H9 (cell line): ENCODE results near the gene NME2. TPM values are rescaled to one million over a fixed set of nuclear protein-coding genes. Genes with fewer than 3 reads are reported as not detected.

Experiments
- DNase-seq: peaks from one replicate; pipeline ENCODE4 v3.0.0-alpha.2; 2017
- H2AFZ ChIP-seq: one replicate; pipeline ENCODE4 v1.6.1; 2013; ENCODE audit warnings: mild to moderate bottlenecking, low read length, control low read depth, moderate library complexity
- H2AK5ac ChIP-seq: 2 replicates; pipeline ENCODE4 v1.6.1; 2013; ENCODE audit warnings: low read length, control low read depth, mixed read lengths; ENCODE audit not compliant: insufficient read length
- H2BK120ac ChIP-seq: one replicate; pipeline ENCODE4 v1.6.1; 2013; ENCODE audit warnings: low read depth, mild to moderate bottlenecking, low read length, control low read depth, inconsistent platforms; ENCODE audit not compliant: poor library complexity, severe bottlenecking
- H2BK12ac ChIP-seq: 2 replicates; pipeline ENCODE4 v1.6.1; 2013; ENCODE audit warnings: low read length, control low read depth, mixed read lengths, low read depth; ENCODE audit not compliant: insufficient read length
- H2BK15ac ChIP-seq: 2 replicates; pipeline ENCODE4 v1.6.1; 2013; ENCODE audit warnings: low read depth, low read length, control low read depth
- H2BK20ac ChIP-seq: one replicate; pipeline ENCODE4 v1.6.1; 2013; ENCODE audit warnings: low read depth, mild to moderate bottlenecking, low read length, control low read depth, inconsistent platforms; ENCODE audit not compliant: poor library complexity, severe bottlenecking
- H2BK5ac ChIP-seq: 2 replicates; pipeline ENCODE4 v1.6.1; 2013; ENCODE audit warnings: low read length, control low read depth, mixed read lengths; ENCODE audit not compliant: insufficient read length
- H3K14ac ChIP-seq: 2 replicates; pipeline ENCODE4 v1.6.1; 2013; ENCODE audit warnings: low read length, control low read depth; ENCODE audit not compliant: insufficient read depth
- H3K18ac ChIP-seq: 2 replicates; pipeline ENCODE4 v1.6.1; 2013; ENCODE audit warnings: low read depth, mild to moderate bottlenecking, mixed read lengths, low read length, control low read depth; ENCODE audit not compliant: insufficient read length
- H3K23ac ChIP-seq: 2 replicates; pipeline ENCODE4 v1.6.1; 2013; ENCODE audit warnings: low read length, control low read depth, mixed read lengths, low read depth; ENCODE audit not compliant: insufficient read length
- H3K23me2 ChIP-seq: 2 replicates; pipeline ENCODE4 v1.6.1; 2013; ENCODE audit warnings: low read depth, mild to moderate bottlenecking, mixed read lengths, low read length, control low read depth; ENCODE audit not compliant: insufficient read length, poor library complexity, severe bottlenecking
- H3K27ac ChIP-seq: 2 replicates; pipeline ENCODE4 v1.5.1; 2013; ENCODE audit warnings: low read length, control low read depth, mixed read lengths, low read depth; ENCODE audit not compliant: insufficient read length
- H3K27me3 ChIP-seq: 2 replicates; pipeline ENCODE4 v1.6.1; 2013; ENCODE audit warnings: low read length, control low read depth, inconsistent platforms; ENCODE audit not compliant: insufficient read depth
- H3K4ac ChIP-seq: 2 replicates; pipeline ENCODE4 v1.6.1; 2013; ENCODE audit warnings: low read depth, mild to moderate bottlenecking, control low read depth, inconsistent platforms, low read length, moderate library complexity
- H3K4me1 ChIP-seq: 2 replicates; pipeline ENCODE4 v1.6.1; 2013; ENCODE audit warnings: low read length, control low read depth, inconsistent platforms; ENCODE audit not compliant: insufficient read depth
- H3K4me2 ChIP-seq: 2 replicates; pipeline ENCODE4 v1.6.1; 2013; ENCODE audit warnings: low read length, control low read depth, mixed read lengths; ENCODE audit not compliant: insufficient read length, insufficient read depth
- H3K56ac ChIP-seq: 2 replicates; pipeline ENCODE4 v1.6.1; 2013; ENCODE audit warnings: low read depth, mild to moderate bottlenecking, mixed read lengths, low read length, control low read depth; ENCODE audit not compliant: insufficient read length
- H3K79me1 ChIP-seq: 2 replicates; pipeline ENCODE4 v1.6.1; 2013; ENCODE audit warnings: low read depth, mild to moderate bottlenecking, moderate library complexity, low read length, control low read depth, inconsistent platforms; ENCODE audit not compliant: insufficient read depth, poor library complexity, severe bottlenecking
- H3K79me2 ChIP-seq: 2 replicates; pipeline ENCODE4 v1.6.1; 2013; ENCODE audit warnings: low read length, control low read depth, inconsistent platforms; ENCODE audit not compliant: insufficient read depth
- H3K9ac ChIP-seq: 2 replicates; pipeline ENCODE4 v1.6.1; 2013; ENCODE audit warnings: low read length, control low read depth, mixed read lengths; ENCODE audit not compliant: insufficient read length; ENCODE audit errors: extremely low read depth
- H3K9me3 ChIP-seq: one replicate; pipeline ENCODE4 v1.6.1; 2013; ENCODE audit warnings: low read depth, low read length, inconsistent platforms; ENCODE audit not compliant: control insufficient read depth
- H3T11ph ChIP-seq: one replicate; pipeline ENCODE4 v1.6.1; 2013; ENCODE audit warnings: mild to moderate bottlenecking, low read length, control low read depth, inconsistent platforms
- H4K20me1 ChIP-seq: one replicate; pipeline ENCODE4 v1.6.1; 2013; ENCODE audit not compliant: control insufficient read depth, insufficient read length, insufficient read depth
- H4K5ac ChIP-seq: 2 replicates; pipeline ENCODE4 v1.6.1; 2013; ENCODE audit warnings: low read depth, mild to moderate bottlenecking, mixed read lengths, low read length, control low read depth; ENCODE audit not compliant: insufficient read length
- H4K8ac ChIP-seq: replicated peaks from 2 replicates; pipeline ENCODE4 v1.6.1; 2013; ENCODE audit warnings: low read length, control low read depth, mixed read lengths, low read depth; ENCODE audit not compliant: insufficient read length
- H4K91ac ChIP-seq: 2 replicates; pipeline ENCODE4 v1.6.1; 2013; ENCODE audit warnings: low read depth, mild to moderate bottlenecking, moderate library complexity, mixed read lengths, low read length, control low read depth; ENCODE audit not compliant: insufficient read length
- H3K27ac Mint-ChIP-seq, 3 experiments: 2 replicates in 2 of 3; 3 replicates in 1 of 3; pipeline ENCODE4 v1.8.0; 2020 to 2021; ENCODE audit warnings: mixed read lengths in 3 of 3, mild to moderate bottlenecking in 1 of 3, moderate library complexity in 1 of 3
- H3K27me3 Mint-ChIP-seq: 2 replicates; pipeline ENCODE4 v1.8.0; 2021; ENCODE audit warnings: low read depth, mild to moderate bottlenecking, moderate library complexity, mixed read lengths
- H3K36me3 Mint-ChIP-seq, 3 experiments: 2 replicates in 2 of 3; 3 replicates in 1 of 3; pipeline ENCODE4 v1.8.0; 2020 to 2021; ENCODE audit warnings: low read depth in 3 of 3, mixed read lengths in 3 of 3; ENCODE audit not compliant: insufficient read depth in 1 of 3
- H3K4me1 Mint-ChIP-seq, 2 experiments: 2 replicates each; pipeline ENCODE4 v1.8.0; 2020; ENCODE audit warnings: mixed read lengths in 2 of 2
- H3K4me3 Mint-ChIP-seq, 2 experiments: 2 replicates in 1 of 2; 3 replicates in 1 of 2; pipeline ENCODE4 v1.8.0; 2020 to 2021; ENCODE audit warnings: mild to moderate bottlenecking in 2 of 2, mixed read lengths in 2 of 2, moderate library complexity in 1 of 2
- H3K9me3 Mint-ChIP-seq, 2 experiments: 2 replicates in 1 of 2; 3 replicates in 1 of 2; pipeline ENCODE4 v1.8.0; 2020; ENCODE audit warnings: mild to moderate bottlenecking in 2 of 2, mixed read lengths in 2 of 2, moderate library complexity in 1 of 2
- CTCF ChIP-seq: fragments of 200-600 bp; sonication (generic); conservative IDR thresholded peaks from 3 replicates; pipeline ENCODE4 v1.8.0; 2021; ENCODE audit warnings: antibody characterized with exemption, mild to moderate bottlenecking
- WGBS: extraction: QIAGEN DNeasy Blood & Tissue Kit; methylation state at CpG from one replicate; pipeline ENCODE4 v1.1.7; 2013; ENCODE audit warnings: missing lambda C conversion rate, low lambda C conversion rate, mixed read lengths; ENCODE audit not compliant: insufficient read length; ENCODE audit errors: extremely low coverage; 5-methylcytosine and 5-hydroxymethylcytosine counted together
- total RNA-seq: library from RNA; stranded (reverse); gene quantifications from 2 replicates; pipeline ENCODE4 v1.2.1, GENCODE V29; 2021

Gene NME2
- total RNA-seq, 1 experiment from 2014 or later, result 819 TPM

- Histone ChIP-seq H2BK15ac (no peak overlapping the region), H2AFZ (no peak overlapping the region), H4K91ac (no peak overlapping the region), H3T11ph (no peak overlapping the region), H4K8ac (no peak overlapping the region), H2BK5ac (no peak overlapping the region), H3K27ac (no peak overlapping the region), H3K18ac (no peak overlapping the region), H4K20me1 (no peaks in the 10 kb centered on the region), H3K4me1 (no peaks in the 10 kb centered on the region), H3K9me3 (no peaks in the 10 kb centered on the region), H3K9ac (no peak overlapping the region), H3K79me1 (no peaks in the 10 kb centered on the region), H2BK20ac (no peak overlapping the region), H3K79me2 (peaks cover 16% of the 10 kb centered on the region), H3K4me2 (no peak overlapping the region), H3K23ac (no peak overlapping the region), H3K56ac (no peak overlapping the region), H4K5ac (no peak overlapping the region), H3K14ac (no peak overlapping the region), H2AK5ac (no peak overlapping the region), H3K23me2 (peaks cover 4% of the 10 kb centered on the region), H2BK12ac (no peak overlapping the region), H3K4ac (no peak overlapping the region), H3K27me3 (no peaks in the 10 kb centered on the region), H2BK120ac (no peak overlapping the region)
- H3K9me3 Mint-ChIP-seq, result no peaks in the 10 kb centered on the region
- WGBS, result no CpG with 5 or more reads among the region's 5 CpGs
- no peak for TF ChIP-seq CTCF
- H3K27me3 Mint-ChIP-seq, result no peaks in the 10 kb centered on the region
- H3K27ac Mint-ChIP-seq, result no peak overlapping the region
- no peak for DNase-seq
- H3K36me3 Mint-ChIP-seq, result peaks cover 0 to 7% (median 6%) of the 10 kb centered on the region in 3 experiments; a peak in 6 of 7 replicates
- no peaks in the 10 kb centered on the region; a peak in 1 of 4 replicates for H3K4me1 Mint-ChIP-seq
- no peak overlapping the region for H3K4me3 Mint-ChIP-seq
Observed at GRCh38 chr17:51150932-51151331, 15.3 kb upstream of the NME2 start.
